Loucy (cell line): ENCODE measurements around the gene SMIM15.
A peak's percentile ranks its signal among the peaks of the same experiment; 100 is the strongest.

Source experiments
- H2AFZ ChIP-seq: fragments of 200-600 bp; sonication (generic); 2 replicates; pipeline ENCODE4 v1.6.0; 2016; ENCODE audit warnings: antibody characterized with exemption, mild to moderate bottlenecking, low read length, moderate library complexity
- H3F3A ChIP-seq: fragments of 200-600 bp; 2 replicates; pipeline ENCODE4 v1.6.0; 2016; ENCODE audit warnings: antibody characterized with exemption, low read depth, mild to moderate bottlenecking
- H3K27me3 ChIP-seq: fragments of 200-600 bp; sonication (generic); 2 replicates; pipeline ENCODE4 v1.6.1; 2014; ENCODE audit warnings: low read length, mild to moderate bottlenecking; ENCODE audit not compliant: insufficient read depth, poor library complexity, severe bottlenecking
- H3K36me3 ChIP-seq: fragments of 200-600 bp; sonication (generic); 2 replicates; pipeline ENCODE4 v1.6.1; 2016; ENCODE audit warnings: low read length; ENCODE audit not compliant: insufficient read depth
- H3K4me1 ChIP-seq: fragments of 200-600 bp; sonication (generic); 2 replicates; pipeline ENCODE4 v1.5.1; 2014; ENCODE audit warnings: low read length, mild to moderate bottlenecking; ENCODE audit not compliant: insufficient read depth, poor library complexity, severe bottlenecking
- H3K4me2 ChIP-seq: fragments of 200-600 bp; sonication (generic); 2 replicates; pipeline ENCODE4 v1.6.0; 2014; ENCODE audit warnings: antibody characterized with exemption, low read length, low read depth, mild to moderate bottlenecking; ENCODE audit not compliant: poor library complexity, severe bottlenecking
- H3K4me3 ChIP-seq: fragments of 200-600 bp; sonication (generic); 2 replicates; pipeline ENCODE4 v1.5.1; 2014; ENCODE audit warnings: low read length, mild to moderate bottlenecking, mixed read lengths; ENCODE audit not compliant: poor library complexity, severe bottlenecking
- H3K79me2 ChIP-seq: fragments of 200-600 bp; sonication (generic); 2 replicates; pipeline ENCODE4 v1.6.1; 2014; ENCODE audit warnings: low read length; ENCODE audit not compliant: insufficient read depth
- H3K9ac ChIP-seq: fragments of 200-600 bp; sonication (generic); 2 replicates; pipeline ENCODE4 v1.6.0; 2014; ENCODE audit warnings: mild to moderate bottlenecking, low read depth, low read length, moderate library complexity; ENCODE audit not compliant: poor library complexity, severe bottlenecking
- H3K9me2 ChIP-seq: fragments of 200-600 bp; sonication (generic); replicated peaks from 2 replicates; pipeline ENCODE4 v1.6.1; 2016; ENCODE audit warnings: low read depth, low read length, mixed read lengths
- H3K9me3 ChIP-seq: fragments of 200-600 bp; sonication (generic); 2 replicates; pipeline ENCODE4 v1.6.1; 2014; ENCODE audit warnings: mild to moderate bottlenecking, antibody characterized with exemption, low read length, low read depth; ENCODE audit not compliant: insufficient read depth
- H4K20me1 ChIP-seq: fragments of 200-600 bp; sonication (generic); 2 replicates; pipeline ENCODE4 v1.6.0; 2014; ENCODE audit warnings: antibody characterized with exemption, low read length, mild to moderate bottlenecking; ENCODE audit not compliant: insufficient read depth, poor library complexity, severe bottlenecking
- EZH2phosphoT487 ChIP-seq: fragments of 200-600 bp; IDR thresholded peaks from 2 replicates; pipeline ENCODE4 v1.6.1; 2018; ENCODE audit warnings: antibody characterized with exemption, mild to moderate bottlenecking, moderate library complexity, borderline replicate concordance
- TF ChIP-seq, protein P1 (sequence below): fragments of 200-600 bp; sonication (generic); conservative IDR thresholded peaks from 2 replicates; pipeline ENCODE4 v1.5.1; 2014; ENCODE audit warnings: mild to moderate bottlenecking, antibody characterized with exemption, low read length

Gene SMIM15

DNA sequence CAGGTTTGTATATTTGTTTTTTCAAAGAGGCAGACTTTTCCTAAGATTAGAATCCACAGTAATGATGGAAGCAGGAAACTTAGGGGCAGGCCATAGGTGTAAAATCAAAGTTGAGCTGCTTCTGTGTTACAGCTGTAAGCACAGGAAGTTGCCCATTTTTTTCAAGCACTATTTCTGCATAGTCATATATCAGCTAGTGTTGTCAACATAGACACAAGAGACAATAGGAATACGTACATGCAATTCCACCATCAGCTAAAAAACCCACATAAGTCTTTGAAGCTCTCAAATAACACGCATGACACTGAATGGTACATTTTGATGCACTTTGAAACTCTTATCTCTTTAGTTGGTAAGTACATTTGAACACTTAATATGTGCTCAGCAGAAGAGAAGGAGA, 20.2 kb upstream of the SMIM15 start:
- Histone ChIP-seq H3K4me1 (peaks cover 5% of the 10 kb centered on the region), H2AFZ (no peak overlapping the region), H3K9me3 (no peaks in the 10 kb centered on the region), H4K20me1 (no peaks in the 10 kb centered on the region), H3K79me2 (no peaks in the 10 kb centered on the region), H3K4me2 (no peak overlapping the region), H3K36me3 (no peaks in the 10 kb centered on the region), H3K9ac (no peak overlapping the region), H3K9me2 (no peaks in the 10 kb centered on the region), H3K4me3 (no peak overlapping the region), H3F3A (no peaks in the 10 kb centered on the region), H3K27me3 (no peaks in the 10 kb centered on the region)
- TF ChIP-seq EZH2phosphoT487, result no peak
- TF ChIP-seq, protein P1, sequence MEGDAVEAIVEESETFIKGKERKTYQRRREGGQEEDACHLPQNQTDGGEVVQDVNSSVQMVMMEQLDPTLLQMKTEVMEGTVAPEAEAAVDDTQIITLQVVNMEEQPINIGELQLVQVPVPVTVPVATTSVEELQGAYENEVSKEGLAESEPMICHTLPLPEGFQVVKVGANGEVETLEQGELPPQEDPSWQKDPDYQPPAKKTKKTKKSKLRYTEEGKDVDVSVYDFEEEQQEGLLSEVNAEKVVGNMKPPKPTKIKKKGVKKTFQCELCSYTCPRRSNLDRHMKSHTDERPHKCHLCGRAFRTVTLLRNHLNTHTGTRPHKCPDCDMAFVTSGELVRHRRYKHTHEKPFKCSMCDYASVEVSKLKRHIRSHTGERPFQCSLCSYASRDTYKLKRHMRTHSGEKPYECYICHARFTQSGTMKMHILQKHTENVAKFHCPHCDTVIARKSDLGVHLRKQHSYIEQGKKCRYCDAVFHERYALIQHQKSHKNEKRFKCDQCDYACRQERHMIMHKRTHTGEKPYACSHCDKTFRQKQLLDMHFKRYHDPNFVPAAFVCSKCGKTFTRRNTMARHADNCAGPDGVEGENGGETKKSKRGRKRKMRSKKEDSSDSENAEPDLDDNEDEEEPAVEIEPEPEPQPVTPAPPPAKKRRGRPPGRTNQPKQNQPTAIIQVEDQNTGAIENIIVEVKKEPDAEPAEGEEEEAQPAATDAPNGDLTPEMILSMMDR, result no peak

DNA sequence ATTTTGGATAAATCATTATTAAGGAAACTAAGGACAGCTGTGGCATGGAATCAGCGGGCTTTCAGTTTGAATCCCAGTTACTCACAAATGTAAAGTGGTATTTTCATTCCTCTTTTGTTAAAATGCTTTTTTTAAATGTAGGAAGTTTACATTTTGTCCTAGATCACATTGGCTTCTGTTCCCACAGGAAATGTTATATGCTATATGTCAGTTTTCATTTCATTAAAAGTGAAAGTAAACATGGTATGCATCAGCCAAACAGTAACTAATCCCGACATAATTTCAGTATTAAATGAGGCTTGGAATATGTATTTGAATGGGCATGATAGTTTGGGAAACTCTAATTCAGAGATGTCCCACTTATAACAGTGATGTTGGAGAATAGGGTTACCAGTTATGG, 18.6 kb upstream of the SMIM15 start:
- Histone ChIP-seq H3K4me1 (peaks cover 5% of the 10 kb centered on the region), H3K79me2 (no peaks in the 10 kb centered on the region), H3F3A (no peaks in the 10 kb centered on the region), H3K4me3 (no peak overlapping the region), H3K4me2 (peak overlapping the region; percentile 27), H3K9me3 (no peaks in the 10 kb centered on the region), H3K27me3 (no peaks in the 10 kb centered on the region), H3K9me2 (no peaks in the 10 kb centered on the region), H3K36me3 (no peaks in the 10 kb centered on the region), H2AFZ (0 out of 2 replicates have a peak overlapping the region, but pooled peaks have one; percentile 7), H3K9ac (no peak overlapping the region), H4K20me1 (no peaks in the 10 kb centered on the region)
- no peak for TF ChIP-seq EZH2phosphoT487
- TF ChIP-seq, protein P1, result no peak

DNA sequence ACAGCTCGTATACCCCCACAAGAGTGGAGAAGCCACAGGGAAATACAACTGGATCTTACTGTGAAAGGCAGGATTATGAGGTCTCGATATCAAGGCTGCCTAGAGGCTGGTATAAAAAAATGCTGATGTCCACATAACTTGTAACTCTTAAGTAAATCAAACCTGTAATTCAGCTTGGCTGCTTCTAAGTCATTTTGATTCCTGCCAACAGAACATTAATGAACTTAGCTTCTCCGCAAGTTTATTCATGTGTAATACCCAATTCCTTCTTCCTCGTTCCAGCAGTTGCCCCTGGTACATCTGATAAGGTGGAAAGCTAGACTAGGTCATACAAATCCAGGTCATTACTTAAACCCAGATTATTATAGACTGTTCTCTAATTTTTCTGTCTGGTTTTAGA, 16.4 kb upstream of the SMIM15 start:
- no peak overlapping the region for H3K9ac ChIP-seq
- H3K4me3 ChIP-seq, result no peak overlapping the region
- TF ChIP-seq, protein P1, result no peak
- TF ChIP-seq EZH2phosphoT487, result no peak
- no peaks in the 10 kb centered on the region for H3K27me3 ChIP-seq
- no peaks in the 10 kb centered on the region for H3K36me3 ChIP-seq
- no peaks in the 10 kb centered on the region for H4K20me1 ChIP-seq
- no peaks in the 10 kb centered on the region for H3K9me2 ChIP-seq
- no peaks in the 10 kb centered on the region for H3K9me3 ChIP-seq
- H3F3A ChIP-seq, result no peaks in the 10 kb centered on the region
- peaks cover 5% of the 10 kb centered on the region for H3K4me1 ChIP-seq
- H3K79me2 ChIP-seq, result no peaks in the 10 kb centered on the region
- no peak overlapping the region for H2AFZ ChIP-seq
- no peak overlapping the region for H3K4me2 ChIP-seq
